Daoy (cell line): ENCODE data around the gene AKAP13. TPM values are rescaled to one million over a fixed set of nuclear protein-coding genes. Genes with fewer than 3 reads are reported as not detected.
"Not testable (repeated sequence)": the region's sequence is repeated elsewhere in the genome, so short reads cannot be mapped to it uniquely, and the experiment has no call there.

ENCODE experiments used
- DNase-seq: peaks from one replicate; pipeline ENCODE4 v3.0.0-alpha.2; 2015; ENCODE audit warnings: low read depth
- total RNA-seq: library from RNA; depleted of rRNA; stranded (reverse); fragments of >200 nt; shearing (Covaris generic); gene quantifications from 2 replicates; pipeline ENCODE4 v1.2.3, GENCODE V29; 2014

Gene AKAP13
- total RNA-seq, 1 experiment from 2014 or later, result 18.5 TPM

DNA sequence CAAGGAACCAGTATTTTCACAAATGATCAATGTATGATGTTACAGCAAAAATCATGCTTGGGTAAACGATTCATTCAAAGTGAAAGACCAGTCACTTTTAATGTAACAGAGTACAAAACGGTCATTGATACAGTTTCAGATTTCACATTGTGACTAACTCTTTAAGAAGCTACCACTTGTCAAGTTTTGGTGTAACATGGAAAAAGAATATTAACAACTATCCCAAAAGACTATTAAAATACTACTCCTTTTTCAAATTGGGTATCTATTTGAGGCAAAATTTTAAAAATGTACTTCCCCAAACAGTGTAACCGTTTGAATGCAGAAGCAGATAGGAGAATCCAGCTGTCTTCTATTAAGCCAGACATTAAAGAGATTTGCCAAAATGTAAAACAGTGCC lies 31.7 kb downstream of the AKAP13 start:
- DNase-seq, result no peak

DNA sequence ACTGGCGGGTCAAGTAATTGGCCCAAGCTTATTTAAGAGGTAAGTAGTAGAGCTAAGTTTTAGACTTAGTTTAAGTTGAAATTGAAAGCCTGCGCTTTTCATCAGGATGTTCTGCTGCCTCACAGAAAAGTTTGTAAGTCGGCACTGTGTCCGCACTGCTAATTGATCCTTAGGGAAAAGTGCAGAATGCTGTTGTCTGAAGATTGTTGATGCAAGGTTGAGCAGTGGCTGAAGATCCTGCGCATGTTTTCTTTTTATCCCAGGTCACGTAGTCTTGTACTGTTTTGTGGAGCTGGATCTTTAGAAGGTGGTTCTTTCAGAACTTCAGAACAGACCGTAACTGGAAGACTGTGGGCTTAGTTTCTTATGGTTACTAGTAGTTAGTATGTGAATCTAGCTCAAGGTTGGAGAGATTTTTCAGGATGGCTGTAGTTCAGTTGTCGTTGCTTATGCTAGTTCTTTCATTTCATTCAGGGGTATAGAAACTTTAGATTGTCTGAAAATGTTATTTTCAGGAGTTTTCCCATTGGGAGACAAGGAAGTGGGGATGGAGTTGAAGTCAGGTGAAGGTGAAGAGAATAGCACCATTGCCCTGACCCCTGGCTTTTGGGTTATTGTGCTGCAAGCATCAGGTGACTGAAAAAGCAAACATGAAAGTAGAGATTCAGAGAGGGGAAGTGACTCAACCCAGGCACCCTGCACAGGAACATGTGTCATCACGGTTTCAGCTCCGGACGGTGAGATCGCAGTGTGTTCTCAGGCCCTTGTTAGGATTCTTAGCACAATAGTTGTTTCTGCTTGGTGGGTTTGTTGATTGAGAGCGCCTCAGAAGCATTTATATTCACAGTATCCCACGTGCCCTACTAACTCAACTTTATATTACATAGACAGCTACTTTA lies 32.8 kb downstream of the AKAP13 start:
- peak; percentile 91 for DNase-seq

DNA sequence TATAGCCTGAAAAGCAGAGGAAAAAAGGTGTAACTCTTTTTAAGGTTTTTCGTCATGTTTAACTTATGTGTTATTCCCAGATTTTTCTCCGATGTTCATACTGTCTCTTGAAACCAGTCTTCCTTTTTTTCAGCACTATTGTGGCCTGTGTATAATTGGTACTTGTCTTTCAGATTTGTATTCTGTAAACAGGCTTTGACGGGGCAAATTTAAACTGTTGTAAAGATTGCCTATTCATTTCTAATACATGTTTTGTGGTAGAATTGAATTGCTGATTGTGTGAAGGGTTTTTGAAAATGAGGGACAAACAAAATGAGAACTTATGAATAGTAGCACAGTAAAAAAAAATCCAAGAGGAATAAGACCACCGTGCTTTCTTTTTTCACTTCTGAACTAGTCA lies 33.6 kb downstream of the AKAP13 start:
- no peak for DNase-seq

DNA sequence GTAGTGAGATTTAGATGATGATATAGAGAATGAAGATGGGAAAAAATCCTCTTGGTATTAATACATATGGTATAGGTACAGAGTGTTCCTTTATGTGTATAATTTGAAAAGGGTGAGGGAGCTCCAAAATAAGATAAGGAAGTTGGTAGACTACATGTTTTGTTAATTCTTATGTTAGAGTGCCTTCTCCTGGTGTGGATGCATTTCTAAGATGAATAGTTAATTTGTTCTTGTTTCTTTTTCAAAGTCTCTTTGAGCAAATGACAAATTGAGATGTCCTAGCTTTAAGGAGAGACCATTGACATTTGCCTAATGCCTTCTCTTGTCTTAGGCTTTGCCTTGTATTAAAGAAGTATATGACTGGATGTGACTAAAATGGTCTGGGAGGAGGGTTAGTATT lies 34.1 kb downstream of the AKAP13 start:
- DNase-seq, result no peak

DNA sequence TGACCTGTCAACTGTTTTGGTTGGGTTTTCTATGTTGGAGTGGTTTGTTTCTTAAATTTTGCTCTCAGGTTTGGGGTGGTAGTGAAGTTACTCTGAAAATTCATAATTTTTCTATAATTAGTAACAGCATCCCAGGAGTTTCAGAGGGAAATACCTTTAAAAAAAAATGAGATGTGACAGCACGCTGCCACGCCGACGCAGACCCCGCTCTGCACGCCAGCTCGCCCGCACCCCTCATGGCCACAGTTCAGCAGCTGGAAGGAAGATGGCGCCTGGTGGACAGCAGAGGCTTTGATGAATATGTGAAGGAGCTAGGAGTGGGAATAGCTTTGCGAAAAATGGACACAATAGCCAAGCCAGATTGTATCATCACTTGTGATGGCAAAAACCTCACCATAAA lies 34.6 kb downstream of the AKAP13 start:
- no peak for DNase-seq

DNA sequence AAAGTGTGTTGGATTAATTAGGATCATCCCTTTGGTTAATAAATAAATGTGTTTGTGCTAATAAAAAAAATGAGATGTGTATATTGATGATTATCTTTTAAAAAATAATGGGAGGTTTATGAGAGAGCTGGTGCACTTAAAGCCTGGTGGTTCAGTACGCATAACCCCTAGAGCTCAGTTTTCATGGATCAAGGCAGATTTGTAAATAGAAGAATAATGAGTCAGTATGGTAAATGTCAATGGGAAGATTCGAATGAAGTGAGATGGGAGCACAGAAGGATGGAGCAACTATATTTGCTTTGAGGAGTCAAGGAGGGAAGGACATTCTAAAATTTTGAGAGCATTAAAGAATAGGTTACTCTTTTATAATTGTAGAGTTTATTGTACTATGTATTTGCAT lies 35.4 kb downstream of the AKAP13 start:
- DNase-seq, result no peak

DNA sequence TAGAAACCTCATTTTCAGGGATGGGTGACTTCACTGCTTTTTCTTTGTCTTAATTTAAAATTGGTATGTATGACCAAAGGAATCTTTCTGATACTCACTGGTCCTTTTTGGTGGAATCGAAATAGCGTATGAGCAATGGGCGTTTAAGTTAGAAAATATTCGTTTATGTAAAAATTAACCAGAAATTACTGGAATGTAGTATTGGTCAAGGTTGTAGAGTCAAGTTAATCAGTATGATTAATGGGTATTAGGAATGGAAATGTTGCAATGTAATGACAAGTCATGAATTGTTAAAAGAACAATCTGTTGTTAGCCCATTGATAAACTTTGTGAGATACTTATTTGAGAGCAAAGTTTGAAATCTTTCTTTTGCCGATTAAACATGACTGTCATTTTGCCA lies 36.9 kb downstream of the AKAP13 start:
- no peak for DNase-seq

DNA sequence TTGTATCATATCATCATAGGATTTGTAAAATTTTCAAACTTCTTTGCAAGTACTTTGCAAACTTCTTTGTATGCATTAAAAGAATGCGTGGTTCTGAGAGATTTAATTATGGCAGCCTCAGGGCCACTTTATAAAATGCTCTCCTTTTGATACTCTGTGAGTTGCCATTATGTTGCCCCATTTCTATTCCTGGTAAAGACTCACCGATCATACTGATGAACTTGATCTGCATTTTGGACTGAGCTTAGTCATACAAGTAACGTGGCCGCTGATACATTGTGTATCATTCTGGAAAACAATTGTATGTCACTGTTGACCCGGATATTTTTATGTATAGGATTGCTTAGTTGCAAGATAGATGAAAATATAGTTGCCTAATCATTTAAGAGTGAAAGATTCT lies 38.8 kb downstream of the AKAP13 start:
- no peak for DNase-seq

DNA sequence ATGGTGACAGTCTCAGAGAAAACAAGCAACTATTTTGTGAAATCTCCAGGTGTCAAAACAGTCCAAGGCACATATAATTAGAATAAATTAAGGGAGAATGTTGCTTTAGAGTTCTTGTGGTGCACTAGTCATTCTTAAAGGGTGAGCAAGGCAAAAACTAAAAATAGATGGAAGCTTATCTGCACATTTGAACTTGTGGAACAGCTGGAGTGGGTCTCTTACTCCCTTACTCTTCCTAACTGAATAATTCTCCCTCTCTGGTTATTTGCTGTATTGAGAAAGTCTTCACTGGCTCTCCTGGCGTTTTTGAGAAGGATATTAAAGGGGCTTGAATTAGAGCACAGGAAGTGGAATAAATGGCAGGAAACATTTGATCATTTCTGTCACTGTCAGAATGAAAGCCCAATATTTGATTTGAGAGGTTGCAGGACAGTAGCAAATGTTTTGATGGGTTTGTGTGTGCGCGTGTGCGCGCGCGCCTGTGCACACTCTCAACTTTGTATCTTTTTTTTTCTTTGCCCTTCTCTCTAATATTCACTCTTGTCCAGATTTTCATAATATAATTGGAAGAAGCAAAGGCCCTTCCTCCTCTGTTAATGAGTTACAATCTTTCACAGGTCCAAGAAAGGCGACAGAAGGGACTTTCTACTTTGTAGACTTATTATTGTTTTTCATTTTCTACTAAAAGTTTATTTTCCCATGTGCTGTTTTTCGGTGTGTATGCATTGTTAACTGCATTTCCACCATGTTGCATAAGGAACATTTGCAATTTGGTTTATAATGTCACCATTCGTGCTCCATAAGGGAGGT lies 40.9 kb downstream of the AKAP13 start:
- no peak for DNase-seq

DNA sequence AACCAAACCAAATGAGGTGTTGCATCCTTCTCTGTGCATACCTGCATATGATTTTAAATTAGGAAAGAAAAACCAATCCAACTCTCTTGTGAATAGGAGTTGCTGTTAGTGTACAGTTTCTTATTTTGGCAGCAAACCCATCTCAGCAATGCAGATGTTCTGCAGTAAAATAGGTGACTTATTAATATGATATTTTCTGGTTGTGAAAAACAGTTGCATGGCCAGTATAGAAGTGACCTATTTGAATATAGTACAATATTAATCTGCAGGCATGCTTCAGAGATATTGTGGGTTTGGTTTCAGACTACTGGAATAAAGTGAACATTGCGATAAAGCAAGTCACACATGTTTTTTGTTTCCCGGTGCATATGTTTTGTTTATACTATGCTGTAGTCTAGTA lies 42.2 kb downstream of the AKAP13 start:
- DNase-seq, result no peak

DNA sequence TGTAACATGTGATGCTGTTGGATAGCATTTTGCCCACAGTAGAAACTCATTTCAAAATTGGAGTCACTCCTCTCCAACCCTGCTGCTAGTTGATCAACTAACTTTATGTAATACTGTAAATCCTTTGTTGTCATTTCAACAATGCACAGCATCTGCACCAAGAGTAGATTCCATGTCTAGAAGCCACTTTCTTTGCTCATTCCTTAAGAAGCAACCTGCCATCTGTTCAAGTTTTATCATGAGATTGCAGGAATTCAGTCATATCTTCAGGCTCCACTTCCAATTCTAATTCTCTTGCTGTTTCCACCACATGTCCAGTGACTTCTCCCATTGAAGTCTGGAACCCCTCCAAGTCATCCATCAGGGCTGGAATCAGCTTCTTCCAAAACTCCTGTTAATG lies 42.9 kb downstream of the AKAP13 start:
- no peak for DNase-seq

DNA sequence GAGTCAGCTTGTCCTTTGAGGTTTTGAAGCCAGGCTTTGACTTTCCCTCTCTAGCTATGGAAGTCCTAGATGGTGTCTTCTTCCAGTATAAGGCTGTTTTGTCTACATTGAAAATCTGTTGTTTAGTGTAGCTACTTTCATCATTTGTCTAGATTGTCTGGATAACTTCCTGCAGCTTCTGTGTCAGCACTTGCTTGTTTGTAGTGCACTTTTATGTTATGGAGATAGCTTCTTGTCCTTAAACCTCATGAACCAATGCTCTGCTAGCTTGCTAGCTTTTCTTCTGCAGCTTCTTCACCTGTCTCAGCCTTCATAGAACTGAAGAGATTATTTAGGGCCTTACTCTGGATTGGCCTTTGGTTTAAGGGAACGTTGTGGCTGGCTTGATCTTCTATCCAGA lies 43.8 kb downstream of the AKAP13 start:
- no peak for DNase-seq

DNA sequence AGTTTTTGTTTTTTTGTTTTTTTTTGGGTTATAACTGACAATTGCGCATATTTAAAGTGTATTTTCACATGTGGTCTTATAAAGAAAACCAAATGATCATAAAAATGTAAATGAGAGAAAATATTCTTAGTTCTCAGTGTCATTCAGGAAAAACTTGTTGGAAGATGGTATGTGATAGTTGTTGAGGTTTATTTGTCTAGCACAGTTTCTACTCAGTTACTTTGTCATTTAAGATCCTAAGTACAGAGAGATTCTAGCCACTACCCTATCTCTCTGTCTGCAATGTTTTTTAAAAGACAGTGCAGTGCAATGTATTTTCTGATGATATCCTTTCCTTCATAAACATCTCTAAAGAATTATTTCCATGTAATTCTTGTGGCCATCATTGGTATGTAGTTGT lies 46.1 kb downstream of the AKAP13 start:
- DNase-seq, result no peak

DNA sequence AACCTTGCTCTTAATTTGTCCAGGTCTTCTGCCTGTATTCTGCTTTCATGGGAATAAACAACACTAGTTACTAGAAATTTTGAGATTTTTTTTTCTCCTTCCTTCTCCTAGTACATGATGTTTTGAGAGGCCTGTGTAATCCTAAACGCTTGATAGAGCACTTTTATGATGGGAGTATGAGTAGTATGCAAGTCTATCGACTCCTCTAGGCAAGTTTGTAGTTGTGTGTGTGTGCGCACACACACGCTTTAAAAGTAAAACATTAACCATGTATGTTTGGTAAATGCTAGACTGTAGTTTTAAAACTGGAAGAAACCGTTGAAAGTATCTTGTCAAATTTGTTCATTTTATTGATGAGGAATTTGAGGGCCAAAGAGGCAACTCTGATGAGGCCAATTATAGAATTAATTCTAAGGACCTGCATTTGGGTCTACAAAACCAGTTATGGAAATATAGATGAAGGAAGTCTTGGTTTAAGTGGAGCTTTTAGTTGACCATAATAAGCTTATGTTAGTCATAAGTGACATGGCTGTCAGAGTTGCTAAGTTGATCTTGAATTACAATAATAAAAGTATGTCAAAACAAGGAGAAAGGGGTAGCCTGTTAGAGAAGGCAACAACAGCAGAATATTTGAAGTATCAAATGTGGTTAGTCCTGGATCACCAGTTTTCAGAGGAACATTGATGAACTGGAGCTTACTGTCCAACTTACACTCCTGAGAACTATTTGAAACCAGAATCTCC lies 47.1 kb downstream of the AKAP13 start:
- no peak for DNase-seq

DNA sequence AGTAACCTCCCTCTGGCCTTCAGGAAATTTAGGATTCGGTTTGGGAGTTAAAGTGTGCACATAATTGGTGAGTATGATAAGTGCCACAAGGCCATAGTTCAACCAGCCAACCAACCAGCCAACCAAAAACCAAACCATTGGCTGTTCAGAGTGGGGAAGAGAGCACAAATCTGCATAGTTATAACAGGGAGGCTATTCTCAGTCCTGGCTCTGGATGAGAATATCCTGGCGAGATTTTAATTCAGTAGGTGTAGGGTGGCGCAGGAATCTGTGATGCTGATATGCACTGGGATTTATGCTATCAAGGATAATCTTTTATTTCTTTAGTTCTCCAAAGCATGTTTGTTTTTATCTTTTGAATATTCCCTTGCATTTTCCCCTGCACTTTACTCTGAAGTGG lies 49.1 kb downstream of the AKAP13 start:
- DNase-seq, result no peak

DNA sequence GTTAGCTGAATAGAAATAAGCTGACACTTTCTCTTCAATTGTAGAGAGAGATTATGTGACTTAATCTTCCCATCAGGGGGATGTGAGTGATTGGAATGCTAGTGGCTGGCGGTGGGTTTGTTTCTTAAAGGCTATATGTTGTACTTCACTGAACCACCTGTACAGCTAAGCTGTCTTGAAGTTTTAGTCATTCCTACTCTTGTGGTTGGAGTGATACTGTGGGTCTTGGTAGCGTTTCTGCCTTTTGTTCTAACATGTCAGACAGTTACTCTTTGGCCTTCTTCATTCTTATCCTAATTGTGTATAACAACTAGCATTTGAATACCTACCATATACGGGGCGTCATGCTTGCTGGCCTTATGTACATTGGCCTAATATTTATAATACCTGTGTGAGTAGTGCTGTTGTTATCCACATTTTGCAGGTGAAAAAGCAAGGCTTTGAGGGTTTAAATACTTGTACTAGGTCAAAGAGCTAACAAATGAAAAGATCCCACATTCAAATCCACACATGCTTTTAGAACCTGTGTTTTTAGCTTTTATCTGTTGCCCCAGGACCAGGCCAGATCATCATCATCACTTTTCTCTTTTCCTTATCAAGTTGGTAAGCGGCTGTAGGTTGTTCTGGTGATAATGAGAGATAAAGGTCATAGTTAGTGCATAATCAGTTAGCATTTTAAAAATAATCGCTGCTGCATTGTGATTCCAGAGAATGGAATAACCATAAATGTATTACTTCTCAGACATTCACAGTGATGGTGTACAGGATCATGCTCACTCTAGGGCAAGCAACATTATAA lies 50.2 kb downstream of the AKAP13 start:
- no peak for DNase-seq

DNA sequence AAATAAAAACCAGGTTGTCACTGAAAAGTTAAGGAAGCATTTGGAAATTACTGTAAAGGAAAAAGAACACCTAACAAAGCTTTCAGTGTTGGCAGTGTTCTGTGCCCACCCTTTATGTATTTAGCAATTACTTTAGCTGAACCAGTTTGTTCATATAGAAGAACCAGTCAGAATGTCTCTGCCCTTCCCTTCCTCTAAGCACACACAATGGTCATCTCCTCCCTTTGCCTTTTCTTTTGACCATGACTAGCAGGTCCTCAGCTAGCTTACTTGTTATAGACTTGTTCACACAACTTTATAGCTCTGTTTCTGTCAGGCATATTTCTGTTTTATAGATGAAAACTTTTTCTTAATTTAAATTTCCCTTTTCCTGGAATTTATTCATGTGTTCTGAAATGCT lies 59.6 kb downstream of the AKAP13 start:
- no peak for DNase-seq

DNA sequence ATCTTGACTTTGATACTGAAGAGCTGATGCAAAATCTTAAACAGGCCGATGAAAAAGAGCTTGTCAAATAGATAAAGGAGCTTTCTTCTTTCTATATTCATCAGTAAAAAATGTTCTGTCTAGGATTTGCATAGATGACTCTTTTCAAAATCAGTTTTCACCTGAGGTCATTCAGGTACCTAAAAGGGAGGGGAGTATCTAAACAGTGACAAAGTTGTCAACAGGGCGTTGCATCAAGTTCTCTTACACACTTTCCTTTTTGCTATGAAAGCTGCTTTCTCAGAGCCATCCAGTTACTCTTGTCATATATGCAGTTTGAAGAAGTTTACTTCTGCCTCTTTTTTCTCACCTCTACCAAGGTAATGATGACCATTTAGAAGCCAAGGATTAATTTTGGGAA lies 60.0 kb downstream of the AKAP13 start:
- DNase-seq, result no peak

DNA sequence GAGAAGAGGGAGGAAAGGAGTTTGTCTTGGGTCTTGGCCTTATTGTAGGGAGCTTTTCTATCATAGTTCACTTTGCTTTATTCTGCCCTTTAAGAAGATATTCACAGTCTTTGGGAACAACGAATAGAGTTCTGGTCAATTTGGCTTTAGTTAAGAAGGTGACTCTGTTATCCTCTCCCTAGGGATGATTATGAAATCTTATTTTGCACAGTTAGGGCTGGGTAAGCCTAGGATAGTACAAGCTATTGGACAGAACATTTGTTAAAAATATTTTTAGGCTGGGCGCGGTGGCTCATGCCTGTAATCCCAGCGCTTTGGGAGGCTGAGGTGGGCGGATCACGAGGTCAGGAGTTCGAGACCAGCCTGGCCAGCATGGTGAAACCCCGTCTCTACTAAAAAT lies 61.5 kb downstream of the AKAP13 start:
- DNase-seq, result not testable (repeated sequence)

DNA sequence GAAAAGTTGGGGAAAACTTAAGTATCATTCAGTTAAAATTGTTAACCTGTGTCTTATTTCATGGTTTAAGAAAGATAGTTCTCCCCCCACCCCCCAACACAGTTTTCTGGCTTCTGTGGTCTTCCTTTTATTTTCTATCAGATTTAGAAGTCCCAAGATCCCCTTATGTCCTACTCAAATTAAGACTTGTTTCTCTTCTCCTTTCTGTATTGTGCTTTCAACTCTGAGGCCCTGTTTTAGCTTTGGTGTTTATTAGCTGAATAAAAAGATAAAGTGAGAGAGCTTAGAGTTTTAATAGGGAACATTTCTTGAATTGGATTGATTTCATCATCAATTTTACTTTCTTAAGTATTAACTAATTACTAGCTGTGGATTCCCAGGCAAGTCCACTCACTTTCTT lies 62.6 kb downstream of the AKAP13 start:
- no peak for DNase-seq

DNA sequence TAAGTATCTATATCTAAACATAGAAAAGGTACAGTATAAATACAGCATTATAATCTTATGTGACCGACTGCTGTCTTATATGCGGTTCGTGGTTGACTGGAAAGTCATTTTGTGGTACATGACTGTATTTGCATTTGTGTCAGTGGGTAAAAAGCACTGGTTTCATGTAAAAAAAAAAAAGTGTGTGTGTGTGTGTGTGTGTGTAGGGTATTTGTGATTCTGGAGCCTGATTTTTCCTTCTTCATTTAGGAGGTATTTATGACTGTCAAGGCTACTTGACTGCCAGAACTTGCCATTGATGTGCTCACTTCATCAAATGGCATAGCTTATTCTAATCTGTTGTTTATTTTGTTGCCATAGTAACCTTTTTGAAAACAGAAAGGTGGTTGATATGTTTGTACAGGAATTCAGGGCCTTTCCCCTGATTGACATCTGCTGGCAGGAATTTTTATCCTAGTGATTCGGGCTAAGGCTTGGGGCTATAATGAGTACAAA lies 63.2 kb downstream of the AKAP13 start:
- DNase-seq, result peak; percentile 27
